ENCODE measurements around the gene NRP2. TPM values are rescaled to one million over a fixed set of nuclear protein-coding genes. Genes with fewer than 3 reads are reported as not detected.

Gene NRP2
- polyA plus RNA-seq, 1 experiment: 114 TPM

GRCh38 chr2:205815673-205816072 is 133.4 kb downstream of the NRP2 start:
- Histone ChIP-seq H3K27ac (ENCODE audit: low read depth, low read length) (no peak overlapping the region), H3K4me3 (ENCODE audit: low read depth, low read length) (no peak overlapping the region), H3K27me3 (ENCODE audit: control insufficient read depth, insufficient read depth, low read length) (peaks cover 21% of the 10 kb centered on the region), H3K9me3 (ENCODE audit: control insufficient read depth, insufficient read depth, low read length) (no peaks in the 10 kb centered on the region)
- no peak for TF ChIP-seq CTCF (IDR thresholded peaks at IDR 0.05; ENCODE audit: low read depth, low read length)
- DNase-seq (ENCODE audit: low read depth, low spot score): no peak
- POLR2A ChIA-PET: no interaction called here
- CTCF ChIA-PET: interaction anchor here (0.8 to 1.5 kb wide), 3 partner anchors 13 to 133 kb away, joined by 3 read pairs; no protein-coding TSS in a partner anchor

GRCh38 chr2:205816268-205816667 is 134.0 kb downstream of the NRP2 start:
- Histone ChIP-seq H3K9me3 (ENCODE audit: control insufficient read depth, insufficient read depth, low read length) (no peaks in the 10 kb centered on the region), H3K27me3 (ENCODE audit: control insufficient read depth, insufficient read depth, low read length) (peaks cover 21% of the 10 kb centered on the region), H3K27ac (ENCODE audit: low read depth, low read length) (no peak overlapping the region), H3K4me3 (ENCODE audit: low read depth, low read length) (no peak overlapping the region)
- DNase-seq (ENCODE audit: low read depth, low spot score): no peak
- POLR2A ChIA-PET: no interaction called here
- CTCF ChIA-PET: interaction anchor here (0.8 to 0.9 kb wide), 3 partner anchors 13 to 132 kb away, joined by 3 read pairs; no protein-coding TSS in a partner anchor
- TF ChIP-seq CTCF (IDR thresholded peaks at IDR 0.05; ENCODE audit: low read depth, low read length): no peak

- TF ChIP-seq CTCF (IDR thresholded peaks at IDR 0.05; ENCODE audit: low read depth, low read length): no peak
- CTCF ChIA-PET: interaction anchor here (1.0 kb wide), 1 partner anchor 9 kb away, joined by 5 read pairs; no protein-coding TSS in a partner anchor
- DNase-seq (ENCODE audit: low read depth, low spot score): peak; percentile 24
- POLR2A ChIA-PET: interaction anchor here (1.2 kb wide), 1 partner anchor 48 kb away, joined by 3 read pairs; no protein-coding TSS in a partner anchor
- Histone ChIP-seq H3K9me3 (ENCODE audit: control insufficient read depth, insufficient read depth, low read length) (no peaks in the 10 kb centered on the region), H3K27ac (ENCODE audit: low read depth, low read length) (no peak overlapping the region), H3K4me3 (ENCODE audit: low read depth, low read length) (no peak overlapping the region), H3K27me3 (ENCODE audit: control insufficient read depth, insufficient read depth, low read length) (peaks cover 7% of the 10 kb centered on the region)
These were observed 140.3 kb downstream of the NRP2 start for GRCh38 chr2:205822579-205822978.

GRCh38 chr2:205827809-205828365 is 145.6 kb downstream of the NRP2 start:
- Histone ChIP-seq H3K4me3 (ENCODE audit: low read depth, low read length) (no peak overlapping the region), H3K27me3 (ENCODE audit: control insufficient read depth, insufficient read depth, low read length) (peaks cover 3% of the 10 kb centered on the region), H3K27ac (ENCODE audit: low read depth, low read length) (no peak overlapping the region), H3K9me3 (ENCODE audit: control insufficient read depth, insufficient read depth, low read length) (no peaks in the 10 kb centered on the region)
- ChIA-PET POLR2A (no interaction called here), CTCF (interaction anchor here (1.7 kb wide), 1 partner anchor 14 kb away, joined by 4 read pairs; no protein-coding TSS in a partner anchor)
- no peak for TF ChIP-seq CTCF (IDR thresholded peaks at IDR 0.05; ENCODE audit: low read depth, low read length)
- no peak for DNase-seq (ENCODE audit: low read depth, low spot score)

- H3K4me3 ChIP-seq (ENCODE audit: low read depth, low read length): no peak overlapping the region
- no peak overlapping the region for H3K27ac ChIP-seq (ENCODE audit: low read depth, low read length)
- DNase-seq (ENCODE audit: low read depth, low spot score): no peak
- H3K27me3 ChIP-seq (ENCODE audit: control insufficient read depth, insufficient read depth, low read length): no peaks in the 10 kb centered on the region
- H3K9me3 ChIP-seq (ENCODE audit: control insufficient read depth, insufficient read depth, low read length): no peaks in the 10 kb centered on the region
- ChIA-PET POLR2A (no interaction called here), CTCF (no interaction called here)
- no peak for TF ChIP-seq CTCF (IDR thresholded peaks at IDR 0.05; ENCODE audit: low read depth, low read length)
These were observed 151.6 kb downstream of the NRP2 start for GRCh38 chr2:205833864-205834263.

Data from AG04450 (cell line).